ENCODE results near the gene ELL.
A peak's percentile ranks its signal among the peaks of the same experiment; 100 is the strongest.
"Not testable (repeated sequence)": the region's sequence is repeated elsewhere in the genome, so short reads cannot be mapped to it uniquely, and the experiment has no call there.

The ELL gene

GRCh38 chr19:18529782-18530181, 7.9 kb upstream of the ELL start:
- no peak for DNase-seq

- no peak for DNase-seq
Observed at GRCh38 chr19:18526316-18526715, 4.4 kb upstream of the ELL start.

GRCh38 chr19:18523841-18524240, 2.0 kb upstream of the ELL start:
- DNase-seq = no peak

GRCh38 chr19:18522862-18523440, 1.1 kb upstream of the ELL start:
- not testable (repeated sequence) for DNase-seq

- DNase-seq = peak; percentile 100
Observed at GRCh38 chr19:18522124-18522861, 423 bp upstream of the ELL start.

GRCh38 chr19:18520848-18521691, 800 bp downstream of the ELL start:
- DNase-seq = peak; percentile 69

- peak; percentile 79 for DNase-seq
Observed at GRCh38 chr19:18519962-18520847, 1.7 kb downstream of the ELL start.

GRCh38 chr19:18518639-18519038, 3.2 kb downstream of the ELL start:
- no peak for DNase-seq

GRCh38 chr19:18517606-18518005, 4.3 kb downstream of the ELL start:
- DNase-seq = no peak

GRCh38 chr19:18515959-18516358, 5.9 kb downstream of the ELL start:
- DNase-seq = no peak

- no peak for DNase-seq
Observed at GRCh38 chr19:18514800-18515682, 6.8 kb downstream of the ELL start.

GRCh38 chr19:18513868-18514267, 8.0 kb downstream of the ELL start:
- DNase-seq = no peak

- DNase-seq = no peak
Observed at GRCh38 chr19:18510216-18510615, 11.7 kb downstream of the ELL start.

GRCh38 chr19:18508585-18508984, 13.3 kb downstream of the ELL start:
- no peak for DNase-seq

GRCh38 chr19:18507727-18508440, 14.0 kb downstream of the ELL start:
- no peak for DNase-seq

GRCh38 chr19:18507021-18507726, 14.7 kb downstream of the ELL start:
- no peak for DNase-seq

- DNase-seq = no peak
Observed at GRCh38 chr19:18506101-18506930, 15.6 kb downstream of the ELL start.

GRCh38 chr19:18504886-18505610, 16.8 kb downstream of the ELL start:
- no peak for DNase-seq
